ENCODE measurements around the gene FHOD1. TPM values are rescaled to one million over a fixed set of nuclear protein-coding genes. Genes with fewer than 3 reads are reported as not detected.

FHOD1 gene
- total and polyA plus RNA-seq, 2 of the 13 experiments (the other 11 are each of a cell fraction or from before 2014, with no cell fraction given), result 20.0 to 20.8 TPM

GRCh38 chr16:67208154-67208896 is 39.0 kb downstream of the FHOD1 start (continued):
- 0 out of 2 replicates have a peak, but pooled peaks have one; percentile 8 for TF ChIP-seq ZNF142 (CRISPR knock-in tag; IDR thresholded peaks at IDR 0.05)
- no peak for TF ChIP-seq TCF12 (IDR thresholded peaks at IDR 0.05)
- no peak for TF ChIP-seq TCF12 (CRISPR knock-in tag; IDR thresholded peaks at IDR 0.05)
- TF ChIP-seq SUZ12 (IDR thresholded peaks at IDR 0.05; ENCODE audit: low read depth, low read length), result no peak
- TF ChIP-seq CC2D1A (CRISPR knock-in tag; IDR thresholded peaks at IDR 0.05), result no peak
- TF ChIP-seq ZNF276 (CRISPR knock-in tag; IDR thresholded peaks at IDR 0.05; ENCODE audit: low read depth), result no peak
